Middle frontal gyrus (tissue), 1 donor: ENCODE measurements around the gene CIRBP.
"Not testable (repeated sequence)": the region's sequence is repeated elsewhere in the genome, so short reads cannot be mapped to it uniquely, and the experiment has no call there.

ENCODE experiments used
- DNase-seq: peaks from one replicate; pipeline ENCODE4 v3.0.0-alpha.2; 2015; ENCODE audit warnings: low spot score; ENCODE audit errors: extremely low spot score

CIRBP gene

DNA sequence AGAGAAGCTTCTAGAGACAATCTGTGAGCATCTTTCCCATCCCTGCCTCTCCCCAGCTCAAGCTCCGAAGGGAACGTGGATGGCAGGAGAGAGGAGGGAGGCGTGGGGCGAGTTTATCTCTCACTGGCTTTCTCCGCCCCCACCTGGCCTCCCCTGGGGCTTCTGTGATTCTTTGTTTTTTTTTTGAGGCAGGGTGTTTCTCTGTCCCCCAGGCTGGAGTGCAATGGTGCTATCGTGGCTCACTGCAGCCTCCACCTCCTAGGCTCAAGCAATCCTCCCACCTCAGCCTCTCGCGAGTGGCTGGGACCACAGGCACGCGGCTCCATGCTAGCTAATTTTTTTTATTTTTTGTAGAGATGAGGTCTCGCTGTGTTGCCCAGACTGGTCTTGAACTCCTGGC, 39.6 kb downstream of the CIRBP start:
- DNase-seq: no peak

DNA sequence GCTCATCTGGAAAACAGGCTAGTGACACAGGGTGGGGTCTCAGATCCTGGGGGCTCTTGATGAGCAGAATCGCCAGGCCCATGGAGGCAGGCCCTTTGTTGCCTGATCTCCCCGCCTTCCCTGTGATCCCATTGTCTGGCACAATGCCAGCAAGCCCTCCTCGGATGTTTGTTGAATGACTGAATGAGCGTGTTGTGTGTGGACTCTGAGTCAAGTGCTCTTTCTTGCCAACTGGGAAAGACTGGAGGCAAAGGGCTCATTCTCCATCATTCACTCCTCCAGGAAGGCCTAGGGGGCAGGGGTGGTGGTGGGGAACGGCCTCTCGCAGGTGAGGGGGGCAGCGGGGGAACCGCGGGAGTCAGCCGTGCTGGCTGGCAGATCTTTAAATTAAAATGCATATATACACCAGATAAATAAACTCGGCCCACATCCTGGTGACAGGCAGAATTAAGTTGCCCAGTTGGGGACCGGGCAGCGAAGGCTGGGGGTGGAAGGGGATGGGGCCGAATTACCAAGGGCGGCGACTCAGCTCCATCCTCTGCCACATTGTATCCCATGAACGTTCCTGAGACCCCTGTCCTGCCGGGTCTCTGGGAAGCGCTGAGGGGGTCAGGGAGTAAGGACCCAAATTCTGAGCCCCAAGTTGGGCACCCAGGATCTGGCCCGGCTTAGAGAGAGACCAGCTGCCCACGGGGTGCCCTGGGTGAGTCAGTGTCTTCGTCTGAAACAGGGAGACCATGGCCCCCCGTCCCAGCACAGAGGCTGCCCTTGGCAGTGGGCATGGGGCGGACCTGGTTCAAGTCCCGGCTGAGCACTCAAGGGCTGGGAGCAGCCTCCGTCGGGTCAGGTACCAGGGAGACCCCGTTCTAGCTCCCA, 41.1 kb downstream of the CIRBP start:
- no peak for DNase-seq

DNA sequence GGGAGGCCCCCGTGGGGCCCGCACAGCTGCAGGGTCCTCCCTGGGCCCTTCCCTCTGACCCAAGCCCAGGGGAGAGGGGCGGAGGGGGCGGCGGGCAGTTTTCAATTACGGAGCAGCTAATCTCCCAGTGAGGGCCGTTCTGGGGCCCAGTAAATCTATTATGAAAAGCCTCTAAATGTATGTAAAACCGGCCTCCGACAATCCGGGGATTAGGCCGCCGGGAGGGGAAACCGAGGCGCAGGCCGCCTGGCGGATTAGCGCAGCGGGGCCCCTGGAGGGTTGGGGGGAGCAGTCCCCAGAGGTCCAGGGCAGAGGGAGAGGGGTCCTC, 41.7 kb downstream of the CIRBP start:
- DNase-seq: no peak

DNA sequence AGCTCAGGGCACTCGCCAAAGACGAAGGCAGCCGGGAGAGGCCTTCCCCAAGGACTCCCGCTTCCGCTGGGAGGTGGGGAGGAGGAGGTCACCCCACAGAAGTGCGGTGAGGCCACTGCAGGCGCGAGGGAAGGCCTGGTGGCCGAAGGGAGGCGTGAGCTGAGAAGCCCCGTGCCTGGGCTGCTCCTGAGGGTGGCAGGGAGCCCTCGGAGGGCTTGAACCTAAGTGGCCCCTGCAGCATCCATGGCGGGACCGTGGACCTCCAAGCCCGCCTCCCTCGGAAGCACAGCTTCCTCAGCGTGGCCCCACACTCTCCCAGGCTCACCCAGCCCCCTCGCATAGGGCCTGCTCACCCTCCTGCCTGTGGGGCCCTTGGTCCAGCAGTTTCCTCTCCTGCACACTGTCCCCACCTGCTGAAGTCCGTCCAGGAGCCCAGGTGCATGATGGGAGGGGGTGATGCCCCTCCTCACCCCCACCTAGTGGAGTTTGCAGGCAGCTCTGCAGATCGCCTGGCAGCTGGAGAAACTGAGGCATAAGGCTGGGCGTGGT, 42.5 kb downstream of the CIRBP start:
- DNase-seq: no peak

DNA sequence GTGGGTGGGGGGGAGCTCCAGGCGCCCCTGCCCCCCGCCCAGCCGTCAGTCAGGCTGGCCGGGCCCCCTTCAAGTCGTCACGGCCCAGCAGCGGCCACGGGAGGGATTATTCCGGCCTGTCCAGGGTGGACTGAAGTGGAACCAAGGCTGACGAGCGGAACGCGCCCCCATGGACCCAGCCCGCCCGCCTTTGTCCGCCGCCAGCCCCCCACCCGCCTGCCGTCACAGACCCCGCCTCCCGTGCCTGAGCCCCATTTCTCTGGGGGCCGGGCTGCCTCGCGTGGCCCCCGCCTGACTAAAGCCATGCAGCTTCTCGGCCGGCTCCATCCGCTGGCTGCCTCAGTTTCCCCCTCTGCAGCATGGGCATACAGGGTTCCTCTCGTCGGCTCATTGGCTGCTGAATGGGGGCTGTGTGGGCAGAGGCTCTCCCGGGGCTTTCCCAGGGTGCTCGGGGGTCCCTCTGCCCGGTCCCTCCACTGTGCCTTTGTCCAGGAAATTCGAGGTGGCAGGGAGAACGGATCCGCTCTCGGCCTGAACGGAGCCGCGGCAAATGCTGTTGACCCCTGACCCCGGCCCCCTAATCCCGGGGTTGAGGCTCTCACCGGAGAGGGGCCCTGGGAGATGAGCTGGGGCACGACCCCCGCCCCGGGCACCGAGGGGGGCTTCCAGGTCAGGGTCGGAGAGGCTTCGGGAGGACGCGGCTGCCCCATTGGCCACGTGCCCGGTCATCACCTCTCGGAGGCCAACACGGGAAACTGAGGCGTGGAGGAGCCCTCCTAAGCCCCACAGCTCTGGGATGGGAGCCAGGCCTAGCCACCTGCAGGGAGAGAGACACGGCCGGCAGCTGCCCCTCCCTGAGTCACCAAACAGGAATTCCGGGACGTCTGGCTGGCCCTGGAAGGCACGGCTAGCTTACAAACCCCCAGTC, 43.9 kb downstream of the CIRBP start:
- DNase-seq: no peak

DNA sequence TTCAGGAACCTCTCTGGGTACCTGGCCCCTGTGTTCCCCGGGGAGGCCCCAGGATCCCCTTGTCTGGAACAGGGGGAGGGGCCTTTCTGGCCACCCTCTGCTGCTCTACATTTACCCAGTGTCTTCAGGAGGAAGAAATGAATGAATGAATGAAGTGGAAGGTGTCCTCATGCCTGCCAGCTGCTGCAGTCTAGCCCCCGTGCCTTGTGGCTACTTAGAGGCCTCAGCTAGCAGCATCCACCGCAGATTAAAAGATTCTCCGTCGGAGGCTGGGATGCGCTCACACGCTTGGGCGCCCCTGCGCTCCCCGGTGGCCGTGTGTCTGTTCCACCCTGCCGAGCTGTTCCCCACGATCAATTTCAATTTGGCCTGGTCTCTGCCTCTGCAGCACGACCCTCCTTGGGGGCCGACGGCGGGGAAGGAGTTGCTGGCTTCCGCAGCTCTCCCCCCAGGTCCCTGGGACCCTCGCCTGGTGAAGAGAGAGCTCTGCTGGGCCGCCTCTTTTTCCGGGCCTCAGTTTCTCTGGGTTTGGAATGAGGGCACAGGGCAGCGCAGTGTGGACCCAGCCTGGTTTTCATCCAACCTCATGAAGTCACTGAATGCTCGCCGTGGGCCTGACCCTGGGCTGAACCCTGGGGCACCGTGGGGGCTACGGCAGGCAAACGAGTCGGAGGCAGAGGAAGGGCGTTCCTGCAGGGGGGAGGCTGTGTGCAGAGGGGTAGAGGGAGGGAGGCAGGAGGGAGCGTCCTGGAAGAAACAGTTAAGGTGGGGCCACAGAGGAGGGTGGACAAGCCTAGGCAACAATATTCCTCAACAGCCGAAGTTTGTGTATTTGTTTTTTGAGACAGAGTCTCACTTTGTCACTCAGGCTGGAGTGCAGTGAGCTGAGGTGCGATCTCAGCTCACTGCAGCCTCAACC, 44.8 kb downstream of the CIRBP start:
- no peak for DNase-seq

DNA sequence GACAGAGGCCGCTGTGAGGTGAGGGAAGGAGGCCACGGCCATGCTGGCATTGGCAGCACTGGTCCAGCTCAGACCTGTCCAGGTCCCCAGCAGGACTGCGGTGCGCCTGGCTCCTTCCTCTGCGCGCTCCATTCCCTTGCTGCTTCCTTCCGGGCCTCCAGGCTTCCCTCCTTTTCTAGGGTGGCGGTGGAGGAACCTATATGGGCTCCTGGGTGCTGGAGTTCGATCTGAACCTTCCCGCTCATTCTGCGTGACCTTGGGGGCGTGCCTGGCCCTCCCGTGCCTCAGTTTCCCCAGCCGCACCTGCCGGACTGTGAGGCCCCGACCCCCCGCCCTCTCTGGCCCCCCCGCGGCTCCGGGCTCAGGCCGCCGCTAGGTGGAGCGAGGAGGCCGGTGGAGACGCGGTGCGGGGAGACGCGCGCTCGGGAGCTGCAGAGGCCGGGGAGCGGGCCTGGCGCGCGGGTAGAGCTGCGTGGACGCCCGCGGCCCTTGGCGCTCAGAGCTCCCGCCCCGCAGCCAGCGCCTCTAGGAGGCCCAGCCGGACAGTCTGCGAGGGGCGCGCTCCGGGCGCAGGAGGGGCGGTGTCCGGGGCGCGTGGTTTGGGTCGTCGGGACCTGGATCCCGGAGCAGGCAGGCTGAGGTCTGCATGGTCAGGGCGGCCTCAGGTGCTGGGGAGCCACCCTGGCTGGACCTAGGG, 46.5 kb downstream of the CIRBP start:
- DNase-seq: peak; percentile 27

DNA sequence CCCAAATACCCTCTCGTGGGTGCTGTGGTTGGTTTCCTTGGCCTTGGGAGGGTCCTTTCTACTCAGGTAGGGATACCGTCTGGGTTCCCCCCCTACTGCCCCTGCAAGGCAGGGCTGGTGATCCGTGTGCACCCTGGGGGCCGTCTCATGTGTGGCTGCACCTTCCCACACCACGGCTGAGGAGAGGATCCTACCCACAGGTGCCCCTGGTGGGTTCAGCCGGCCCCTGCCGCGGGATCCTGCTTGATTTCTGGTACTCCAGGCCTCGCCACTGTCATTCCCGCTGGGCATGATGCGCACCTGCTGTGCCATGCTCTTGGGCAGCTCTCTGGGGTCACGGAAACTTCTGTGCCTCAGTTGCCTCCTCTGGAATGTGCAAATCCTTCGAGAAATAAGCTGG, 47.3 kb downstream of the CIRBP start:
- DNase-seq: no peak

DNA sequence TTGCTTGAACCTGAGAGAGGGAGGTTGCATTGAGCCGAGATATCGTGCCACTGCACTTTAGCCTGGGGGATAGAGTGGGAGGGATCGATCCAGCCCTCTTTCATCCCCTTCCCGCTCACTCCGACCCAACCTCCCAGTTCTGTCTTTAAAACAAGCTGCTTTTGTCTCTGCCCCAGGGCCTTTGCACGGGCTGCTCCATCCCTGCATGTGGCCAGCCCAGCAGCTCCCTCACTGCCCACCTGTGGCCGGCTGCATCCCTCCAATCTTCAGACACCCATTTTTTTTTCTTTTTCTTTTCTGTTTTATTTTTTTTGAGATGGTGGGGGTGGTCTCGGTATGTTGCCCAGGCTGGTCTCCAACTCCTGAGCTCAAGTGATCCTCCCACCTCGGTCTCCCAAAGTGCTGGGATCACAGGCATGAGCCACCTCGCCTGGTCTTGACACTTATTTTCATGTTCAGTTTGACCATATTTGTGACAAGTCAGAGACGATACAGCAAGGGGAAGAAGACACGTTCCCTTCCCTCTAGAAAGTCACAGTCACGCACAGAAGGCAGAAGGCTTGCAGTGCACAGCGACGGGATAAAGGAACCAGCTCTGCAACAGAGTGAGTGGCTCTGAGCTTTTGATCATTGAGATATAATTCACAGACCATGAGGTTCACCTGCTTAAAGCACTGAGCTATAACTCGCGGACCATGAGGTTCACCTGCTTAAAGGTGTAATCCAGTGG, 48.3 kb downstream of the CIRBP start:
- DNase-seq: no peak

DNA sequence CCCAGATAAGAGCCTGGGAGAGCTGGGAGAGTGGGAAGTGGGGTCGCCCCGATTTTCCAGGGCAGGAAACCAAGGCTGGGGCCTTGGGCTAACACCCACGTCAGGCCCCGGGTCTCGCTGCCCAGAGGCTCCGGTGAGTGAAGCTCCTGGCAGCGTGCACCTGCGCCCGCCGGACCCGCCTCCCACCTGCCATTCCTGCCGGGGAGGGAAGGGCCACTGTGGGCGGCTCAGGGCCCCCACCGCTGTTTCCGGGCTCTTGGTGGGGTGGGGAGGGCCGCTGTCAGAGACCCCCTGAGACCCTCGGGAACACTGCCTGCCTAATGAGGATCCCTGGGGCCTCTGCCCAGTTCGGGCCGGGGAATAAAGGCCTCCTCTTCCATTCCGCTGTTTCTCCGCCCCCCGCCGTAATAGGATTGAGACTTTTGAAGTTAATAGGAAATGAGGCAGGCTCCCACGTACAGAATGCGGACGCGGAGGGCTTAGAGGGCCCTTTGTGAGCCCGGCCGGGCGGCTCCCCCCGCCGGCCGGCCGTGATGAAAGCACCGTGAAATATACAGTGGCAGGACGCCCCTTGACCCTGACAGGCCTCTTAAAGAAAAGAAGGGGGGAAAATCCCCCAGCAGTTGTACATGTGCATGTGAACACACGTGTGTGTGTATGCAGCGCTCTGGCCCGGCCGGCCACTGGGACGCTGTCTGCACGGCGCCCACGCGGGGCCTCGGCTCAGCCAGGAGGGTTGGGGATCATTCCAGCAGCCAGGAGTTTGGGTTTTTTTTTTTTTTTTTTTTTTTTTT, 49.7 kb downstream of the CIRBP start:
- no peak for DNase-seq

DNA sequence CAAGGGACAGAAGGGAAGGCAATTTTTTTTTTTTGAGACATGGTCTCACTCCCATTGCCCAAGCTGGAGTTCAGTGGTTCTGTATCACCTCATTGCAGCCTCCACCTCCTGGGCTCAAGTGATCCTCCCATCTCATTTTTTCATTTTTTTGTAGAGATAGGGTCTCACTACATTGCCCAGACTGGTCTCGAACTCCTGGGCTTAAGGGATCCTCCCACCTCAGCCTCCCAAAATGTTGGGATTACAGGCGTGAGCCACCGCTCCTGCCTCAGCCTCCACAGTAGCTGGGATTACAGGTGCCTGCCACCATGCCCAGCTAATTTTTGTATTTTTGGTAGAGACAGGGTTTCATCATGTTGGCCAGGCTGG, 51.1 kb downstream of the CIRBP start:
- not testable (repeated sequence) for DNase-seq

DNA sequence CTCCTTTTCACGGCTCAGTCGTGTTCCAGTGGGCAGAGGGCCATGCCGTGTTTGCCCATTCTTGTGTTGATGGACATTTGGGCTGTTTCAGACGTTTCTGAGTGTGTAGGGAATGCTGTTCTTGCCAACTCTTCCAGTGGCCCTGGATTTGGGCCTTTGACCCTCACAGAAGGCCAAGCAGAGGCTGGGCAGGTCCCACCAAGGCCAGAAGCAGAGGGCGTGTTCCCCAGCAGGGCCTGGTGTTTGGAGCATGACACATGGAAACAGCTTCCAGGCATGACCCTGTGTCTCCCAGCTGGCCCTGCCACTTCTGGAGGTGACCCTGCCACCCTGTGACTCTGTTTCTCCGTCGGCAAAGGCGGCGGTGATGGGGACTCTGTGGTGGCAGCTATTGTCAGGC, 52.4 kb downstream of the CIRBP start:
- no peak for DNase-seq

DNA sequence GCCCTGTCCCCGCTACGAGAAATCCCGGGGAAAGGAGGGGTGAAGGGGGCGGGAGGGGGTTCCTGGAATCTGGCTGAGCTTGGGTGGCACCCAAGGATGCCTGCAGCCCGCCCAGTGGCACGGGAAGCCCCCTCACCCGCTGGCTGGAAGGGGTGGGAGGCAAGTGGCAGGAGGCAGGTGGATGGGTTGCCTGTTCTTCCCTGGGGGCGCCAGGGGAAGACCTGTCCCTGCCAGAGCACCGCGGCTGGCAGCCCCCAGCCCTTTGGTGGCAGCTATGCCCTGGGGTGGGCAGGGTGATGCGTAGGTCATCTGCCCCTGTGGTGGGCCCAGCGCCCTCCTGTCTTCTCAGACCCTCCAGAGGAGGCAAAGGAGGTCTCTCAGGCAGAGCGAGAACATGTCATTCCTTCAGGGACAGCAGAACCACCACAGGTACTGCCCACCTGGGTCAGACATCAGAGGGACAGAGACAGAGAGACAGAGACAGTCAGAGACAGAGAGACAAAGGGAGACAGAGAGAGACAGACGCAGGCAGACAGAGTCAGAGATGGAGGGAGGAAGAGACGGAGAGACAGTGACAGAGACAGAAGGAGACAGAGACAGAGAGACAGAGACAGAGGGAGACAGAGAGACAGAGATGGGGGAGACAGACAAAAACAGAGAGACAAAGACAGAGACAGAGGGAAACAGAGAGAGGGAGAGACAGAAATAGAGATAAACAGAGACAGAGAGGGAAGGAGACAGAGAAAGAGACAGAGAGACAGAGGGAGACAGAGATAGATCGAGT, 53.3 kb downstream of the CIRBP start:
- no peak for DNase-seq

DNA sequence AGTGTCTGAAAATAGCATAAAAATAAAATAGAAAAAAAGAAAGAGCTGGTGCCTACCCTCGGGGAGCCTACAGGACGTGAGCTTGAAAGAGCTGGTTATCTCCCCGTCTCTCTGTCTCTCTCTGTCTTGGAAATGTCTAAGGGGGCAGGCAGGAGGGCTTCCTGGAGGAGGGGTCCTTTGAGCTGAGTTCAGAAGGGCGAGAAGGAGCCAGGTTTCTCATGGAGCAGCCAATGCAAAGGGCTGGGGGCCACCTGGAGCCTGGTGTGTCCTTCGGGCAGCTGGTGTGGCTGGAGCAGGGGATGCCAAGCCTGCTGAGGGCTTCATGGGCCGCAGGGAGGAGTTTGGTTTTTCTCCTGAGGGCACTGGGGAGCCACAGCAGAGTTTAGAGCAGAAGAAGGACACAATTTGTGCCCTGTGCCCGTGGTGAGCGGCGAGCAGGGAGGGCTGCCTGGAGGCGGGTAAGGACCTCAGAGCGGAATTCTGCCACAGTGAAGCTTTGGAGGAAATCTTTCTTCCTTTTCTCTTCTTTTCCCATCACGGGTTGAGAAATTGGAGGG, 55.2 kb downstream of the CIRBP start:
- DNase-seq: no peak
